Measurements from ENCODE around the gene DMRT2.

DMRT2 gene

DNA sequence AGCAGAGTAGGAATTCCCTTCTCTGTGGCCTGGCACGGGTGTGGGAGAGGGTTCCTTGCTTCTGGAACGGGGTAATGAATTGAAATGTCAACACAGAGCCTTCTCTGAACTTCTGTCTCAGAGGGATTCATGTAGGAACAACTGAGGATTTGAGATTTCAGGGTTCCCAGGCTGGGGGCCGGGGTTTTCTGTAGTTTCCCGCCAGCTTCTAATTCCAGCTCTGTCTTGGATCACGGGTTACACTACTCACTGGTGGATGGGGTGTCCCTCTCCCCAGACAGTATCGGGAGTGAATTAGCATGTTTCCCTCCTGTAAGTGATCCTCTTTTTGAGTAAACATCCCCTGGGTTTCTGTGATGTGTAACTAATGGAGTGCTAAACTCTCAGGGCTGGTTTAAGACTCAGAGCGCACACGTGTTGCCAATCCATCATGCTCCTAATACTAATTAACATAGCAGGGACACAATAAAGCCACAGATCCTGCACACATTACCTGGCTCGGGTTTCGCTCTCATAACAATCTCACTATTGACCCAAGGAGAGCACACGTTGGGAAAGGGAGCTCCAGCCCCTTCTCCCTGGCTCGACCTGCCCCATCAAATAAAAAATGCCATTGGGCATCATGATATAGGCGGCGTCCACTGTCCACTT, 18.1 kb upstream of the DMRT2 start (continued):
- TF ChIP-seq ZNF426 (tag by site-specific recombination; IDR thresholded peaks at IDR 0.05): no peak
- TF ChIP-seq ZIC2 (tag by site-specific recombination; IDR thresholded peaks at IDR 0.05): 0 out of 2 replicates have a peak, but pooled peaks have one; percentile 25
- no peak for TF ChIP-seq KLF8 (tag by site-specific recombination; IDR thresholded peaks at IDR 0.05)
- no peak for TF ChIP-seq ZNF776 (tag by site-specific recombination; IDR thresholded peaks at IDR 0.05; ENCODE audit: borderline replicate concordance)
- TF ChIP-seq RBAK (tag by site-specific recombination; IDR thresholded peaks at IDR 0.05): no peak

DNA sequence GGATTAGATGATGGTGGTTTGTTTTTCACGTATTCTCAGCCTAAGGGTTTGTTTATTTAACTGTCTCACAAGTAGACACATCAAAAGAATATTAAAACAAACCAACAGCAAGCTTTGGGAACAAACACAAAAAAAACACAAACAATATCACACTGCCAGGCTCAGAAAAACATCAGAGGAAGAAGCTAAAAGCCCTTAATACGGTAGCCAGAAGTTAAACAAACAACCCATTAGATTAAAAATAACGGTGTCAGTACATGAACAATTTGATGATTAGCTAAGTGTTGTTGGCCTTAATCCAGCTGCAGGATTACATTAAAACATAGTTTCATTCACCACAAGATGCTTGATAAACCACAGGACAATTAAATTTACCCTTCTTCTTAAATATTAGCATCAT, 15.9 kb upstream of the DMRT2 start:
- Histone ChIP-seq H3K27ac (ENCODE audit: extremely low read depth, low read depth, low read length) (no peak overlapping the region), H3K9me3 (ENCODE audit: control insufficient read depth, insufficient read depth, low read depth, low read length) (no peaks in the 10 kb centered on the region), H3K36me3 (ENCODE audit: control insufficient read depth in 2 of 2, insufficient read depth in 1 of 2, low read length in 2 of 2) (no peaks in the 10 kb centered on the region), H3K4me3 (ENCODE audit: low read depth, low read length) (no peak overlapping the region), H3K4me1 (ENCODE audit: control insufficient read depth, insufficient read depth, low read length) (no peaks in the 10 kb centered on the region; the same call in 1 of the 2 replicates)
- ChIA-PET CTCF (interaction anchor here (1.0 to 1.9 kb wide), 2 partner anchors 25 to 140 kb away, joined by 3 to 6 read pairs; no protein-coding TSS in a partner anchor), POLR2A (no interaction called here)
- TF ChIP-seq ZNF776 (tag by site-specific recombination; IDR thresholded peaks at IDR 0.05; ENCODE audit: borderline replicate concordance) (no peak), OSR2 (tag by site-specific recombination; IDR thresholded peaks at IDR 0.05) (peak; percentile 56; the same call in 1 of the 2 replicates), ZNF350 (tag by site-specific recombination; IDR thresholded peaks at IDR 0.05) (0 out of 2 replicates have a peak, but pooled peaks have one; percentile 35), ZNF426 (tag by site-specific recombination; IDR thresholded peaks at IDR 0.05) (no peak), OVOL3 (tag by site-specific recombination; IDR thresholded peaks at IDR 0.05) (peak; percentile 94), FEZF1 (tag by site-specific recombination; IDR thresholded peaks at IDR 0.05) (peak; percentile 8; the same call in 1 of the 2 replicates), WT1 (tag by site-specific recombination; IDR thresholded peaks at IDR 0.05) (peak; percentile 76)
- TF ChIP-seq, protein P1, sequence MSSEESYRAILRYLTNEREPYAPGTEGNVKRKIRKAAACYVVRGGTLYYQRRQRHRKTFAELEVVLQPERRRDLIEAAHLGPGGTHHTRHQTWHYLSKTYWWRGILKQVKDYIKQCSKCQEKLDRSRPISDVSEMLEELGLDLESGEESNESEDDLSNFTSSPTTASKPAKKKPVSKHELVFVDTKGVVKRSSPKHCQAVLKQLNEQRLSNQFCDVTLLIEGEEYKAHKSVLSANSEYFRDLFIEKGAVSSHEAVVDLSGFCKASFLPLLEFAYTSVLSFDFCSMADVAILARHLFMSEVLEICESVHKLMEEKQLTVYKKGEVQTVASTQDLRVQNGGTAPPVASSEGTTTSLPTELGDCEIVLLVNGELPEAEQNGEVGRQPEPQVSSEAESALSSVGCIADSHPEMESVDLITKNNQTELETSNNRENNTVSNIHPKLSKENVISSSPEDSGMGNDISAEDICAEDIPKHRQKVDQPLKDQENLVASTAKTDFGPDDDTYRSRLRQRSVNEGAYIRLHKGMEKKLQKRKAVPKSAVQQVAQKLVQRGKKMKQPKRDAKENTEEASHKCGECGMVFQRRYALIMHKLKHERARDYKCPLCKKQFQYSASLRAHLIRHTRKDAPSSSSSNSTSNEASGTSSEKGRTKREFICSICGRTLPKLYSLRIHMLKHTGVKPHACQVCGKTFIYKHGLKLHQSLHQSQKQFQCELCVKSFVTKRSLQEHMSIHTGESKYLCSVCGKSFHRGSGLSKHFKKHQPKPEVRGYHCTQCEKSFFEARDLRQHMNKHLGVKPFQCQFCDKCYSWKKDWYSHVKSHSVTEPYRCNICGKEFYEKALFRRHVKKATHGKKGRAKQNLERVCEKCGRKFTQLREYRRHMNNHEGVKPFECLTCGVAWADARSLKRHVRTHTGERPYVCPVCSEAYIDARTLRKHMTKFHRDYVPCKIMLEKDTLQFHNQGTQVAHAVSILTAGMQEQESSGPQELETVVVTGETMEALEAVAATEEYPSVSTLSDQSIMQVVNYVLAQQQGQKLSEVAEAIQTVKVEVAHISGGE (tag by site-specific recombination; conservative IDR thresholded peaks at IDR 0.05; ENCODE audit: low read depth): no peak
- TF ChIP-seq, protein P2, sequence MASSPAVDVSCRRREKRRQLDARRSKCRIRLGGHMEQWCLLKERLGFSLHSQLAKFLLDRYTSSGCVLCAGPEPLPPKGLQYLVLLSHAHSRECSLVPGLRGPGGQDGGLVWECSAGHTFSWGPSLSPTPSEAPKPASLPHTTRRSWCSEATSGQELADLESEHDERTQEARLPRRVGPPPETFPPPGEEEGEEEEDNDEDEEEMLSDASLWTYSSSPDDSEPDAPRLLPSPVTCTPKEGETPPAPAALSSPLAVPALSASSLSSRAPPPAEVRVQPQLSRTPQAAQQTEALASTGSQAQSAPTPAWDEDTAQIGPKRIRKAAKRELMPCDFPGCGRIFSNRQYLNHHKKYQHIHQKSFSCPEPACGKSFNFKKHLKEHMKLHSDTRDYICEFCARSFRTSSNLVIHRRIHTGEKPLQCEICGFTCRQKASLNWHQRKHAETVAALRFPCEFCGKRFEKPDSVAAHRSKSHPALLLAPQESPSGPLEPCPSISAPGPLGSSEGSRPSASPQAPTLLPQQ (tag by site-specific recombination; IDR thresholded peaks at IDR 0.05): no peak
- TF ChIP-seq, protein P3, sequence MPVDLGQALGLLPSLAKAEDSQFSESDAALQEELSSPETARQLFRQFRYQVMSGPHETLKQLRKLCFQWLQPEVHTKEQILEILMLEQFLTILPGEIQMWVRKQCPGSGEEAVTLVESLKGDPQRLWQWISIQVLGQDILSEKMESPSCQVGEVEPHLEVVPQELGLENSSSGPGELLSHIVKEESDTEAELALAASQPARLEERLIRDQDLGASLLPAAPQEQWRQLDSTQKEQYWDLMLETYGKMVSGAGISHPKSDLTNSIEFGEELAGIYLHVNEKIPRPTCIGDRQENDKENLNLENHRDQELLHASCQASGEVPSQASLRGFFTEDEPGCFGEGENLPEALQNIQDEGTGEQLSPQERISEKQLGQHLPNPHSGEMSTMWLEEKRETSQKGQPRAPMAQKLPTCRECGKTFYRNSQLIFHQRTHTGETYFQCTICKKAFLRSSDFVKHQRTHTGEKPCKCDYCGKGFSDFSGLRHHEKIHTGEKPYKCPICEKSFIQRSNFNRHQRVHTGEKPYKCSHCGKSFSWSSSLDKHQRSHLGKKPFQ (tag by site-specific recombination; IDR thresholded peaks at IDR 0.05): no peak
- TF ChIP-seq, protein P4, sequence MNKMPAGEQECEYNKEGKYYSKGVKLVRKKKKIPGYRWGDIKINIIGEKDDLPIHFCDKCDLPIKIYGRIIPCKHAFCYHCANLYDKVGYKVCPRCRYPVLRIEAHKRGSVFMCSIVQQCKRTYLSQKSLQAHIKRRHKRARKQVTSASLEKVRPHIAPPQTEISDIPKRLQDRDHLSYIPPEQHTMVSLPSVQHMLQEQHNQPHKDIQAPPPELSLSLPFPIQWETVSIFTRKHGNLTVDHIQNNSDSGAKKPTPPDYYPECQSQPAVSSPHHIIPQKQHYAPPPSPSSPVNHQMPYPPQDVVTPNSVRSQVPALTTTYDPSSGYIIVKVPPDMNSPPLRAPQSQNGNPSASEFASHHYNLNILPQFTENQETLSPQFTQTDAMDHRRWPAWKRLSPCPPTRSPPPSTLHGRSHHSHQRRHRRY (tag by site-specific recombination; IDR thresholded peaks at IDR 0.05): no peak
- TF ChIP-seq, protein P5, sequence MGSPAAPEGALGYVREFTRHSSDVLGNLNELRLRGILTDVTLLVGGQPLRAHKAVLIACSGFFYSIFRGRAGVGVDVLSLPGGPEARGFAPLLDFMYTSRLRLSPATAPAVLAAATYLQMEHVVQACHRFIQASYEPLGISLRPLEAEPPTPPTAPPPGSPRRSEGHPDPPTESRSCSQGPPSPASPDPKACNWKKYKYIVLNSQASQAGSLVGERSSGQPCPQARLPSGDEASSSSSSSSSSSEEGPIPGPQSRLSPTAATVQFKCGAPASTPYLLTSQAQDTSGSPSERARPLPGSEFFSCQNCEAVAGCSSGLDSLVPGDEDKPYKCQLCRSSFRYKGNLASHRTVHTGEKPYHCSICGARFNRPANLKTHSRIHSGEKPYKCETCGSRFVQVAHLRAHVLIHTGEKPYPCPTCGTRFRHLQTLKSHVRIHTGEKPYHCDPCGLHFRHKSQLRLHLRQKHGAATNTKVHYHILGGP (tag by site-specific recombination; IDR thresholded peaks at IDR 0.05): peak; percentile 26; the same call in 1 of the 2 replicates
